DMS79 (cell line): ENCODE measurements around the gene ATP1B1.
"Not testable (repeated sequence)": the region's sequence is repeated elsewhere in the genome, so short reads cannot be mapped to it uniquely, and the experiment has no call there.

Experiments
- DNase-seq: peaks from one replicate; lab custom pipeline; 2025; lab: John Stamatoyannopoulos, UW

Gene ATP1B1

GRCh38 chr1:169115891-169116585, 9.5 kb downstream of the ATP1B1 start:
- DNase-seq: no peak

GRCh38 chr1:169117014-169117413, 10.5 kb downstream of the ATP1B1 start:
- DNase-seq: no peak

GRCh38 chr1:169117599-169117998, 11.1 kb downstream of the ATP1B1 start:
- DNase-seq: no peak

- DNase-seq: no peak
Observed at GRCh38 chr1:169118227-169118626, 11.7 kb downstream of the ATP1B1 start.

- DNase-seq: no peak
Observed at GRCh38 chr1:169119405-169119804, 12.9 kb downstream of the ATP1B1 start.

- no peak for DNase-seq
Observed at GRCh38 chr1:169120066-169120465, 13.6 kb downstream of the ATP1B1 start.

- DNase-seq: no peak
Observed at GRCh38 chr1:169121146-169121923, 14.8 kb downstream of the ATP1B1 start.

- DNase-seq: no peak
Observed at GRCh38 chr1:169122976-169123375, 16.5 kb downstream of the ATP1B1 start.

GRCh38 chr1:169124459-169124858, 18.0 kb downstream of the ATP1B1 start:
- peak; percentile 29 for DNase-seq

GRCh38 chr1:169125597-169125996, 19.1 kb downstream of the ATP1B1 start:
- not testable (repeated sequence) for DNase-seq

- DNase-seq: no peak
Observed at GRCh38 chr1:169126335-169126734, 19.8 kb downstream of the ATP1B1 start.

GRCh38 chr1:169127305-169127704, 20.8 kb downstream of the ATP1B1 start:
- DNase-seq: no peak

- DNase-seq: no peak
Observed at GRCh38 chr1:169128562-169128961, 22.1 kb downstream of the ATP1B1 start.

GRCh38 chr1:169129109-169129784, 22.8 kb downstream of the ATP1B1 start:
- no peak for DNase-seq

- no peak for DNase-seq
Observed at GRCh38 chr1:169130683-169131082, 24.2 kb downstream of the ATP1B1 start.

- no peak for DNase-seq
Observed at GRCh38 chr1:169132512-169133227, 26.2 kb downstream of the ATP1B1 start.

GRCh38 chr1:169133228-169133576, 26.7 kb downstream of the ATP1B1 start:
- no peak for DNase-seq

GRCh38 chr1:169133801-169134502, 27.5 kb downstream of the ATP1B1 start:
- no peak for DNase-seq

GRCh38 chr1:169137357-169137756, 30.9 kb downstream of the ATP1B1 start:
- DNase-seq: no peak

GRCh38 chr1:169138866-169139670, 32.6 kb downstream of the ATP1B1 start:
- DNase-seq: no peak

- DNase-seq: no peak
Observed at GRCh38 chr1:169141356-169141755, 34.9 kb downstream of the ATP1B1 start.
